Measurements from ENCODE around the gene STARD9. TPM values are rescaled to one million over a fixed set of nuclear protein-coding genes. Genes with fewer than 3 reads are reported as not detected.

Gene STARD9
- total RNA-seq, 1 experiment from 2014 or later: 0.86 TPM

GRCh38 chr15:42737529-42738328, 162.3 kb downstream of the STARD9 start:
- peak overlapping the region; percentile 76 for H3K27ac Mint-ChIP-seq (ENCODE audit: unreplicated experiment)
- no peaks in the 10 kb centered on the region for H3K27me3 Mint-ChIP-seq (ENCODE audit: insufficient read depth, unreplicated experiment)
- CTCF ChIA-PET: interaction anchor here (1.6 kb wide), 1 partner anchor 189 kb away, joined by 5 read pairs; no protein-coding TSS in a partner anchor
- DNase-seq: no peak
- Histone ChIP-seq H3K36me3 (ENCODE audit: control insufficient read depth, insufficient read depth, low read length) (no peaks in the 10 kb centered on the region; the same call in 1 of the 2 replicates), H3K4me1 (no peaks in the 10 kb centered on the region; the same call in 1 of the 2 replicates), H3K9me3 (no peaks in the 10 kb centered on the region), H3K4me3 (ENCODE audit: low read depth, low read length) (peak overlapping the region; percentile 69), H3K27me3 (replicated peaks; ENCODE audit: control insufficient read depth, insufficient read depth, low read length) (no peaks in the 10 kb centered on the region)
- TSS peak; percentile 76 for BruUV-seq (replicated peaks)
- H3K36me3 Mint-ChIP-seq (ENCODE audit: insufficient read depth, unreplicated experiment): peaks cover 30% of the 10 kb centered on the region
- peak overlapping the region; percentile 76 for H3K4me3 Mint-ChIP-seq (ENCODE audit: unreplicated experiment)
- no peaks in the 10 kb centered on the region for H3K9me3 Mint-ChIP-seq (ENCODE audit: unreplicated experiment)
- intact Hi-C loops (cut with micrococcal nuclease; ENCODE audit: unreplicated experiment): no loop called here
- no peaks in the 10 kb centered on the region for H3K4me1 Mint-ChIP-seq (ENCODE audit: low read depth, unreplicated experiment)
- TF ChIP-seq, protein P1, sequence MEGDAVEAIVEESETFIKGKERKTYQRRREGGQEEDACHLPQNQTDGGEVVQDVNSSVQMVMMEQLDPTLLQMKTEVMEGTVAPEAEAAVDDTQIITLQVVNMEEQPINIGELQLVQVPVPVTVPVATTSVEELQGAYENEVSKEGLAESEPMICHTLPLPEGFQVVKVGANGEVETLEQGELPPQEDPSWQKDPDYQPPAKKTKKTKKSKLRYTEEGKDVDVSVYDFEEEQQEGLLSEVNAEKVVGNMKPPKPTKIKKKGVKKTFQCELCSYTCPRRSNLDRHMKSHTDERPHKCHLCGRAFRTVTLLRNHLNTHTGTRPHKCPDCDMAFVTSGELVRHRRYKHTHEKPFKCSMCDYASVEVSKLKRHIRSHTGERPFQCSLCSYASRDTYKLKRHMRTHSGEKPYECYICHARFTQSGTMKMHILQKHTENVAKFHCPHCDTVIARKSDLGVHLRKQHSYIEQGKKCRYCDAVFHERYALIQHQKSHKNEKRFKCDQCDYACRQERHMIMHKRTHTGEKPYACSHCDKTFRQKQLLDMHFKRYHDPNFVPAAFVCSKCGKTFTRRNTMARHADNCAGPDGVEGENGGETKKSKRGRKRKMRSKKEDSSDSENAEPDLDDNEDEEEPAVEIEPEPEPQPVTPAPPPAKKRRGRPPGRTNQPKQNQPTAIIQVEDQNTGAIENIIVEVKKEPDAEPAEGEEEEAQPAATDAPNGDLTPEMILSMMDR (IDR thresholded peaks at IDR 0.05; ENCODE audit: insufficient read depth in 1 of 2, low read depth in 1 of 2, low read length in 1 of 2, severe bottlenecking in 1 of 2, unreplicated experiment in 1 of 2): no peak
- POLR2A ChIA-PET: no interaction called here

GRCh38 chr15:42741710-42742109, 166.3 kb downstream of the STARD9 start:
- H3K9me3 Mint-ChIP-seq (ENCODE audit: unreplicated experiment): no peaks in the 10 kb centered on the region
- H3K4me1 ChIP-seq: no peaks in the 10 kb centered on the region; the same call in 1 of the 2 replicates
- no TSS peak for BruUV-seq (replicated peaks)
- no peaks in the 10 kb centered on the region for H3K9me3 ChIP-seq
- ChIA-PET POLR2A (no interaction called here), CTCF (no interaction called here)
- no peak for DNase-seq
- H3K27ac Mint-ChIP-seq (ENCODE audit: unreplicated experiment): no peak overlapping the region
- TF ChIP-seq, protein P1 (IDR thresholded peaks at IDR 0.05; ENCODE audit: insufficient read depth in 1 of 2, low read depth in 1 of 2, low read length in 1 of 2, severe bottlenecking in 1 of 2, unreplicated experiment in 1 of 2): no peak
- no peaks in the 10 kb centered on the region for H3K4me1 Mint-ChIP-seq (ENCODE audit: low read depth, unreplicated experiment)
- H3K27me3 Mint-ChIP-seq (ENCODE audit: insufficient read depth, unreplicated experiment): no peaks in the 10 kb centered on the region
- H3K4me3 ChIP-seq (ENCODE audit: low read depth, low read length): no peak overlapping the region
- no peaks in the 10 kb centered on the region for H3K36me3 ChIP-seq (ENCODE audit: control insufficient read depth, insufficient read depth, low read length)
- H3K27me3 ChIP-seq (replicated peaks; ENCODE audit: control insufficient read depth, insufficient read depth, low read length): no peaks in the 10 kb centered on the region
- intact Hi-C loops (cut with micrococcal nuclease; ENCODE audit: unreplicated experiment): no loop called here
- peaks cover 6% of the 10 kb centered on the region for H3K36me3 Mint-ChIP-seq (ENCODE audit: insufficient read depth, unreplicated experiment)
- H3K4me3 Mint-ChIP-seq (ENCODE audit: unreplicated experiment): no peak overlapping the region

DNA sequence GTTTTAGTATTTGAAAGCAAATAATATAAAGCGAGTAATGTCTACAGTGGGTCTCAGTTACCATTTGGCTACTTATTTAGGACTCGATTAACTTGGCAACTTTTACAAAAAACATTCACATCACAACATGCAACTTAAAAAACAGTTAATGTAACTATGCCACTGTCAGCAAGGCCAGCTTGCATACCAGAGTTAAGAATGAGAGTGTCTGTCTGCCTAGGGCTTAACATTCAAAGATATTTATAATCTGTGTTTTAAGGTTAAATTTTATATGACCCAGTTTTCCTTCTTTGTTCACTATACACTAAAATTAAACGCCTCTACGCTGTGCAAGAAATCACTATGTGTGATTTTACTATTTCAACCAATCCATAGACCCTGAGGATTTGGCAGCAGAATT, 166.7 kb downstream of the STARD9 start:
- Mint-ChIP-seq H3K4me3 (ENCODE audit: unreplicated experiment) (no peak overlapping the region), H3K4me1 (ENCODE audit: low read depth, unreplicated experiment) (no peaks in the 10 kb centered on the region), H3K36me3 (ENCODE audit: insufficient read depth, unreplicated experiment) (peaks cover 6% of the 10 kb centered on the region), H3K27me3 (ENCODE audit: insufficient read depth, unreplicated experiment) (no peaks in the 10 kb centered on the region), H3K27ac (ENCODE audit: unreplicated experiment) (no peak overlapping the region), H3K9me3 (ENCODE audit: unreplicated experiment) (no peaks in the 10 kb centered on the region)
- Histone ChIP-seq H3K4me1 (no peaks in the 10 kb centered on the region; the same call in 1 of the 2 replicates), H3K4me3 (ENCODE audit: low read depth, low read length) (no peak overlapping the region), H3K9me3 (no peaks in the 10 kb centered on the region), H3K27me3 (replicated peaks; ENCODE audit: control insufficient read depth, insufficient read depth, low read length) (no peaks in the 10 kb centered on the region), H3K36me3 (ENCODE audit: control insufficient read depth, insufficient read depth, low read length) (no peaks in the 10 kb centered on the region)
- TF ChIP-seq, protein P1 (IDR thresholded peaks at IDR 0.05; ENCODE audit: insufficient read depth in 1 of 2, low read depth in 1 of 2, low read length in 1 of 2, severe bottlenecking in 1 of 2, unreplicated experiment in 1 of 2): no peak
- intact Hi-C loops (cut with micrococcal nuclease; ENCODE audit: unreplicated experiment): no loop called here
- POLR2A ChIA-PET: no interaction called here
- CTCF ChIA-PET: no interaction called here
- no TSS peak for BruUV-seq (replicated peaks)
- DNase-seq: no peak
